Panc1 (cell line): ENCODE data around the gene ZBTB18. TPM values are rescaled to one million over a fixed set of nuclear protein-coding genes. Genes with fewer than 3 reads are reported as not detected.

Experiments
- ATAC-seq: fragments of 200-7000 bp; cut with Tn5 transposase; 2 replicates; pipeline ENCODE4 v1.9.1; 2020; ENCODE audit warnings: mild to moderate bottlenecking, moderate library complexity
- BruUV-seq: library from RNA; stranded (reverse); fragments of 400-500 nt; replicated peaks from 2 replicates; lab custom pipeline; 2021; lab: Mats Ljungman, UMichigan
- CTCF ChIA-PET: fragments of 300-600 bp; sonication (Branson Sonifier 250); formaldehyde crosslinking; loops from one replicate; lab custom pipeline; 2022; ENCODE audit warnings: antibody characterized with exemption; lab: Charles Lee
- POLR2A ChIA-PET: fragments of 300-600 bp; sonication (Branson Sonifier 250); formaldehyde crosslinking; loops from one replicate; lab custom pipeline; 2022; ENCODE audit warnings: antibody characterized with exemption; lab: Charles Lee
- DNase-seq: peaks from one replicate; pipeline ENCODE4 v3.0.0-alpha.2; 2010; ENCODE audit warnings: low read depth, low spot score
- H3K27ac ChIP-seq: 2 replicates; pipeline ENCODE4 v1.5.1; 2011; ENCODE audit warnings: mild to moderate bottlenecking, low read length, inconsistent platforms
- H3K27me3 ChIP-seq: fragments of 200-500 bp; sonication (Bioruptor generic); 2 replicates; pipeline ENCODE4 v1.6.0; 2014; ENCODE audit warnings: low read length, inconsistent platforms; ENCODE audit not compliant: control insufficient read depth, insufficient read depth
- H3K36me3 ChIP-seq: fragments of 200-500 bp; sonication (Bioruptor generic); 2 replicates; pipeline ENCODE4 v1.5.1; 2014; ENCODE audit warnings: inconsistent platforms, mild to moderate bottlenecking, low read length, moderate library complexity; ENCODE audit not compliant: control insufficient read depth, insufficient read depth
- H3K4me1 ChIP-seq: 2 replicates; pipeline ENCODE4 v1.5.1; 2011; ENCODE audit warnings: inconsistent platforms, mild to moderate bottlenecking, low read length, moderate library complexity; ENCODE audit not compliant: control insufficient read depth, insufficient read depth
- H3K4me3 ChIP-seq, 2 experiments: 2 replicates each; pipeline ENCODE4 v1.5.1; 2011 to 2012; ENCODE audit warnings: low read depth in 2 of 2, low read length in 2 of 2, mild to moderate bottlenecking in 2 of 2, inconsistent platforms in 1 of 2, moderate library complexity in 1 of 2
- H3K9me3 ChIP-seq: fragments of 200-500 bp; sonication (Bioruptor generic); 2 replicates; pipeline ENCODE4 v1.5.1; 2014; ENCODE audit warnings: low read depth, mild to moderate bottlenecking, inconsistent platforms, low read length, moderate library complexity; ENCODE audit not compliant: control insufficient read depth, insufficient read depth
- CTCF ChIP-seq: fragments of 450-650 bp; IDR thresholded peaks from 2 replicates; pipeline ENCODE4 v1.5.1; 2017; ENCODE audit warnings: mild to moderate bottlenecking
- POLR2AphosphoS5 ChIP-seq: IDR thresholded peaks from 2 replicates; pipeline ENCODE4 v1.6.1; 2012; ENCODE audit warnings: mild to moderate bottlenecking, low read depth, low read length, moderate library complexity
- SIN3A ChIP-seq: IDR thresholded peaks from 2 replicates; pipeline ENCODE4 v1.6.1; 2012; ENCODE audit warnings: low read depth, mild to moderate bottlenecking, low read length, moderate library complexity, borderline replicate concordance; ENCODE audit not compliant: insufficient read depth
- TCF7L2 ChIP-seq: IDR thresholded peaks from 2 replicates; pipeline ENCODE4 v1.6.1; 2011; ENCODE audit warnings: mild to moderate bottlenecking, low read depth, low read length, inconsistent platforms
- in situ Hi-C: cut with HindIII; loops from 2 replicates; pipeline ENCODE4 v1.10.0; 2016; ENCODE audit warnings: low sequenced_read_pairs, low pct_unique_long_range_greater_than_20kb
- intact Hi-C: fragments of 100-400 bp; cut with micrococcal nuclease; formaldehyde crosslinking; loops from one replicate; pipeline ENCODE4 v1.10.0; 2022; ENCODE audit not compliant: unreplicated experiment
- total RNA-seq: library from RNA; stranded (reverse); gene quantifications from one replicate; pipeline ENCODE4 v1.2.1, GENCODE V29; 2021; ENCODE audit not compliant: unreplicated experiment
- TF ChIP-seq, protein P1 (sequence below), 2 experiments: IDR thresholded peaks; 2 replicates each; pipeline ENCODE4 v1.6.1; 2011 to 2012; ENCODE audit warnings: low read depth in 2 of 2, control low read depth in 1 of 2, low read length in 1 of 2, mild to moderate bottlenecking in 1 of 2, moderate library complexity in 1 of 2; ENCODE audit not compliant: insufficient read depth in 1 of 2

Gene ZBTB18
- total RNA-seq, 1 experiment from 2014 or later = 9.9 TPM

DNA sequence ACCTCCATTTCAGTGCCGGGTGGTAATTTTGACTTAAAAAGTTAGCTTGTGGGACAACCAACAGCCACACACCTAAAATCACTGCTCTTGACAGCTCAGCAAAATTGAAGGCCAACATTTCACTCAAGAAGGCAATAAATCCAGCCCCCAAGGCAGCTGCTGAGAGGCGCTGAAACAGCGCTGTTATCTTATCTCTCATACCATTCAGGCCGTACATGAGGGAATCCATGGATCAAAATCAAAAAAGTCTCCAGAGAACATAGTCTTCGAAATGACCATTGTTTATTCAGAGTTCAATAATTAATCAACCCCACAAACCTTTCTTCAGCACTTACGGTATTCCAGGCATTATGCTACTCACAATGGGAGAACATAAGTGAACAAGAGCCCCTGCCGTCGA, 38.5 kb downstream of the ZBTB18 start:
- H3K27me3 ChIP-seq = peaks cover 3% of the 10 kb centered on the region
- TF ChIP-seq, protein P1, sequence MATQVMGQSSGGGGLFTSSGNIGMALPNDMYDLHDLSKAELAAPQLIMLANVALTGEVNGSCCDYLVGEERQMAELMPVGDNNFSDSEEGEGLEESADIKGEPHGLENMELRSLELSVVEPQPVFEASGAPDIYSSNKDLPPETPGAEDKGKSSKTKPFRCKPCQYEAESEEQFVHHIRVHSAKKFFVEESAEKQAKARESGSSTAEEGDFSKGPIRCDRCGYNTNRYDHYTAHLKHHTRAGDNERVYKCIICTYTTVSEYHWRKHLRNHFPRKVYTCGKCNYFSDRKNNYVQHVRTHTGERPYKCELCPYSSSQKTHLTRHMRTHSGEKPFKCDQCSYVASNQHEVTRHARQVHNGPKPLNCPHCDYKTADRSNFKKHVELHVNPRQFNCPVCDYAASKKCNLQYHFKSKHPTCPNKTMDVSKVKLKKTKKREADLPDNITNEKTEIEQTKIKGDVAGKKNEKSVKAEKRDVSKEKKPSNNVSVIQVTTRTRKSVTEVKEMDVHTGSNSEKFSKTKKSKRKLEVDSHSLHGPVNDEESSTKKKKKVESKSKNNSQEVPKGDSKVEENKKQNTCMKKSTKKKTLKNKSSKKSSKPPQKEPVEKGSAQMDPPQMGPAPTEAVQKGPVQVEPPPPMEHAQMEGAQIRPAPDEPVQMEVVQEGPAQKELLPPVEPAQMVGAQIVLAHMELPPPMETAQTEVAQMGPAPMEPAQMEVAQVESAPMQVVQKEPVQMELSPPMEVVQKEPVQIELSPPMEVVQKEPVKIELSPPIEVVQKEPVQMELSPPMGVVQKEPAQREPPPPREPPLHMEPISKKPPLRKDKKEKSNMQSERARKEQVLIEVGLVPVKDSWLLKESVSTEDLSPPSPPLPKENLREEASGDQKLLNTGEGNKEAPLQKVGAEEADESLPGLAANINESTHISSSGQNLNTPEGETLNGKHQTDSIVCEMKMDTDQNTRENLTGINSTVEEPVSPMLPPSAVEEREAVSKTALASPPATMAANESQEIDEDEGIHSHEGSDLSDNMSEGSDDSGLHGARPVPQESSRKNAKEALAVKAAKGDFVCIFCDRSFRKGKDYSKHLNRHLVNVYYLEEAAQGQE (IDR thresholded peaks at IDR 0.05; ENCODE audit: insufficient read depth in 1 of 2, low read depth in 2 of 2, low read length in 1 of 2) = no peak
- TF ChIP-seq POLR2AphosphoS5 (no peak), CTCF (no peak), TCF7L2 (no peak), SIN3A (no peak)
- H3K4me1 ChIP-seq = no peaks in the 10 kb centered on the region
- ChIA-PET CTCF (interaction anchor here (0.7 kb wide), 1 partner anchor 209 kb away, joined by 4 read pairs; no protein-coding TSS in a partner anchor), POLR2A (no interaction called here)
- no peaks in the 10 kb centered on the region for H3K36me3 ChIP-seq
- H3K9me3 ChIP-seq = no peaks in the 10 kb centered on the region
- H3K27ac ChIP-seq = no peak overlapping the region
- H3K4me3 ChIP-seq = no peak overlapping the region
- no peak for ATAC-seq
- in situ Hi-C loops = no loop called here
- intact Hi-C loops = no loop called here
- no peak for DNase-seq
- no TSS peak for BruUV-seq

DNA sequence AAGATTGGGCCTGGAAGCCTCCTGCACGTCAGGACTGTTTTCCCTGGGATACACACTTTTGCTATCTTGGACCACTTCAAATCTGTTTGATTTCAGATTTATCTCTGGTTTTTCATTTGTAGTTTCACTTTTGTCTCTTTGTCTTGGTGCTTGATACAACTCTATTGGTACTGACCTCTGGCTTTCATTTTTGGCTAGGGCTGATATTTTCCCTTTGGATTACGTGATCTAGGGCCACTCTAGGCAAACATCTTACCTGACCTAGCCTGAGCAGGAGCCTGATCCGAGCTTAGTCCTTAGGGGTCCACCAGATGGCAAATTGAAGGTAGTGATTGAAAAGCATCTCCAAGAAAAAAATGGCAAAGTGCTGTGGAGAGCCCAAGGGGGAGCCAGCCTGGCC, 39.6 kb downstream of the ZBTB18 start:
- H3K4me3 ChIP-seq = no peak overlapping the region
- no peak for DNase-seq
- no peaks in the 10 kb centered on the region for H3K4me1 ChIP-seq
- H3K36me3 ChIP-seq = no peaks in the 10 kb centered on the region
- ChIA-PET POLR2A (no interaction called here), CTCF (no interaction called here)
- H3K27me3 ChIP-seq = no peaks in the 10 kb centered on the region; the same call in 1 of the 2 replicates
- no TSS peak for BruUV-seq
- no peak for TF ChIP-seq CTCF
- no peak for TF ChIP-seq SIN3A
- no peak for TF ChIP-seq TCF7L2
- TF ChIP-seq, protein P1 (IDR thresholded peaks at IDR 0.05; ENCODE audit: insufficient read depth in 1 of 2, low read depth in 2 of 2, low read length in 1 of 2) = no peak
- TF ChIP-seq POLR2AphosphoS5 = no peak
- H3K9me3 ChIP-seq = no peaks in the 10 kb centered on the region
- intact Hi-C loops = no loop called here
- ATAC-seq = no peak
- H3K27ac ChIP-seq = no peak overlapping the region
- in situ Hi-C loops = no loop called here
